Measurements from ENCODE around the gene GGACT.

- no peak for TF ChIP-seq CTCF (IDR thresholded peaks at IDR 0.05)
- no peak for TF ChIP-seq EZH2 (IDR thresholded peaks at IDR 0.05)
- no peak for TF ChIP-seq EZH2phosphoT487 (IDR thresholded peaks at IDR 0.05)
Measured at GRCh38 chr13:100532836-100533435, 55.7 kb downstream of the GGACT start.

Measured in neural progenitor cell (in vitro differentiated cells).